ENCODE results near the gene TSPAN14. TPM values are rescaled to one million over a fixed set of nuclear protein-coding genes. Genes with fewer than 3 reads are reported as not detected.

TSPAN14 gene
- total RNA-seq, 4 donors from 2014 or later, result 37.1 to 110 (median 66.1) TPM

DNA sequence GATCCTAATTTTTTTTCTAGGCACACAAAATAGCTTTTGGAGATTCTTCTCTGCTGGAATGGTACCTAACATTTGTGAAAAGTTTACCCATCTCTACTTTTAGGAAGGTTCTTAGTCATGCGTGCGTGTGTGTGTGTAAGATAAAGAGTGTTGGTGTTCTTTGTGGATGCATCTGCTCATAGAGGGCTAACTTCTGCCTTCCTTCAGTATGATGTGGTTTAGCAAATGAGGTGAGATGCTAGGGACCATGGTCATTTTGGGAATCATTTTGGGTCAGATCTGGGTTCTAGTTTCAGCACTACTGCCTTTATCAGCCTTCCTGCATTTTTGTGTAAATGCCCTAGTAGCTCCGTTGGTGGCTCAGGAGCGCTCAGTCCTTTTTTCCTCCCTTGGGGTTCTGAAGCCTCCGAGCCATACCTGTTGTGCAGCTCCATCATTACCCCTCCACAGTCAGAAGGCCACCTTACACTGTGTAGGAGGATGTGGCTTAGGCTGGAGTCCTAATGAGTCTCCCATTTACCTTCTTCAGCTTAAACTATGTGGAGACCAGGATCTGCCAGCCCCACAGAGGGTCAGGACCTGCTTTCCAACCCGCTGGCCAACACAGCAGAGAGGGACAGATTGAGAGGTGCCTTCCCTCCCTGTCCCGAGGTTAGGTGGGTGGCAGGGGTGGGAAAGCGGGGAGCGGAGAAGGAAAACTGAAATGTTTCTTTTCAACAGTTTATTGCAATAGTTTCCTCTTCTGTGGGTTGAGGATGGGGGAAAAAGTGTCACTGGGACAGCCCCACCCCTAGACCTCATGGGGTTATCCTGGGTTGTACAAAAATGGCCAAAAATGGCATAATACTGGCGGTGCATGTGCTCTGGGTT, 31.2 kb downstream of the TSPAN14 start:
- H3K9me3 ChIP-seq, result no peaks in the 10 kb centered on the region
- no peak for DNase-seq
- H3K4me1 ChIP-seq, result peaks cover 0 to 3% of the 10 kb centered on the region in 2 donors
- H3K4me3 ChIP-seq, result no peak overlapping the region
- no peak overlapping the region for H3K27ac ChIP-seq
- H3K36me3 ChIP-seq, result no peaks in the 10 kb centered on the region
- TF ChIP-seq POLR2A (IDR thresholded peaks at IDR 0.05), result no peak
- TF ChIP-seq, protein P1, sequence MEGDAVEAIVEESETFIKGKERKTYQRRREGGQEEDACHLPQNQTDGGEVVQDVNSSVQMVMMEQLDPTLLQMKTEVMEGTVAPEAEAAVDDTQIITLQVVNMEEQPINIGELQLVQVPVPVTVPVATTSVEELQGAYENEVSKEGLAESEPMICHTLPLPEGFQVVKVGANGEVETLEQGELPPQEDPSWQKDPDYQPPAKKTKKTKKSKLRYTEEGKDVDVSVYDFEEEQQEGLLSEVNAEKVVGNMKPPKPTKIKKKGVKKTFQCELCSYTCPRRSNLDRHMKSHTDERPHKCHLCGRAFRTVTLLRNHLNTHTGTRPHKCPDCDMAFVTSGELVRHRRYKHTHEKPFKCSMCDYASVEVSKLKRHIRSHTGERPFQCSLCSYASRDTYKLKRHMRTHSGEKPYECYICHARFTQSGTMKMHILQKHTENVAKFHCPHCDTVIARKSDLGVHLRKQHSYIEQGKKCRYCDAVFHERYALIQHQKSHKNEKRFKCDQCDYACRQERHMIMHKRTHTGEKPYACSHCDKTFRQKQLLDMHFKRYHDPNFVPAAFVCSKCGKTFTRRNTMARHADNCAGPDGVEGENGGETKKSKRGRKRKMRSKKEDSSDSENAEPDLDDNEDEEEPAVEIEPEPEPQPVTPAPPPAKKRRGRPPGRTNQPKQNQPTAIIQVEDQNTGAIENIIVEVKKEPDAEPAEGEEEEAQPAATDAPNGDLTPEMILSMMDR (IDR thresholded peaks at IDR 0.05), result no peak
- H3K27me3 ChIP-seq, result no peaks in the 10 kb centered on the region
- intact Hi-C loops (cut with DNase I; ENCODE audit: low total_unique reads), result no loop called here

DNA sequence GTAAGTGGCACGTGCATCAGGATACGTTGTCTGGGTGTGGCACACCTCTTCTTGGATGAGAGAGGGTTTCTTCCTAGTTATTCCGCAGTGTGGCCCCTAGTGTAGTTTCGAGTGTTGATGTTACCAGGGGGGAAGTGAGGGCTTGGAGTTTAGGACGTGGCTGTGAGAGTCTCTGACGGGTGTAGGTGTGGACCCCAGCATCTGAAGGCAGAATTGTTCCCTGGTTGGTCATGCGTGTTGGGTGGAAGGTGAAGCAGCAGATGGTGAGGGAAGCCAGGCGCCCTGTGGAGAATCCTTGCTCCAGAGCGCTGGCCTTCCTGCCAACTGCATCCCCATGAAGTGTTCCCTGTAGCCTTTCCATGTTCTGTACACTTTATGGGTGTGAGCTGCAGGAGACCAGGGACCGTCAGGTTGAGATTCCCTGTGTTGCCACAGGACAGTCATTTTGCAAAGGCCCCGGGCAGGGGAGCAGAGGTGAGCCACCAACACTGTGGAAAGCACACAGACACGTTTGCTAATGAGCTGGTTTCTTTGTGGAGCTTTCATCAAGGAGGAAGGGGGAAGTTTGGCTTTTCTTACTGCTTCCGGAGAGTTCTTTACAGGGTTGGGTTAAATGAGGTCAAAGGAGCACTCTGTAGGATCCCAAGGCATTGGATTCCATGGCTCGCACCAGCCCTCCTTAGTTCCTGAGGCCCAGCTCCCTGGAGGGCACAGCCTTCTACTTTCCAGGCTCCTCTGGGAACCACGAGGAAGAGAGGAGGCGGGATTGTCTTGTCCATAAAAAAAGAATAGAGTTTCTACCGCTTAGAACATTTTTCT, 32.0 kb downstream of the TSPAN14 start:
- intact Hi-C loops (cut with DNase I; ENCODE audit: low total_unique reads), result no loop called here
- TF ChIP-seq, protein P1 (IDR thresholded peaks at IDR 0.05), result no peak
- no peak for TF ChIP-seq POLR2A (IDR thresholded peaks at IDR 0.05)
- Histone ChIP-seq H3K36me3 (no peaks in the 10 kb centered on the region), H3K27ac (no peak overlapping the region), H3K27me3 (no peaks in the 10 kb centered on the region), H3K4me3 (no peak overlapping the region), H3K4me1 (peaks cover 0 to 3% of the 10 kb centered on the region in 2 donors), H3K9me3 (no peaks in the 10 kb centered on the region)
- DNase-seq, result no peak

DNA sequence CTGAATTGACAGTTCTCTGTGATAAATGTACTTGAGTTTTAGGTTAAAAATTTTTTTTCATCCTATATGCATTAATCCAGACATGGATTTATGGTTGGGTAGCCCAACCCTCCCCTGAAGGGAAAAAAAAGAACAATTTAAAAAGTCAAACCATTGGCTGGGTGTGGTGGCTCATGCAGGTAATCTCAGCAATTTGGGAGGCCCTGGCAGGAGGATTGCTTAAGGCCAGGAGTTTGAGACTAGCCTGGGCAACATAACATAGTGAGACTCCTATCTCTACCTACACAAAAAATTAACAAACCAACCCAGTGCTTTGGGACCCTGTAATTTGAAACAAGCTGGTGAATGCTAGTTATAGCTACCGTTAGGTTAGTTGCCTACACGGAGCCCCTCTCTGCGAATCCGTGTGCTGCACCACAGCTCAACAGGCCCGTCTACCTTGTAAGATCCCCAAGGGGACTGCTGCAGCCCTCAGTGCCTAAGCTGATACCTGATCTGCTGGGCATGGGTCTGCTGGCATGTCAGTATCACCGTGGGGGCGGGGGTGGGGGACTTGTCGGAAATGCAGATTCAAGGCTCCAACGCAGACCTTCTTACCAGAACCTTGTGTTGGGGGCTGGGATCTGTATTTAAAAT, 32.8 kb downstream of the TSPAN14 start:
- Histone ChIP-seq H3K4me3 (no peak overlapping the region), H3K27me3 (no peaks in the 10 kb centered on the region), H3K27ac (no peak overlapping the region), H3K9me3 (no peaks in the 10 kb centered on the region), H3K36me3 (no peaks in the 10 kb centered on the region), H3K4me1 (peaks cover 0 to 3% of the 10 kb centered on the region in 2 donors)
- DNase-seq, result no peak
- intact Hi-C loops (cut with DNase I; ENCODE audit: low total_unique reads), result no loop called here
- TF ChIP-seq POLR2A (IDR thresholded peaks at IDR 0.05), result no peak
- TF ChIP-seq, protein P1 (IDR thresholded peaks at IDR 0.05), result no peak

DNA sequence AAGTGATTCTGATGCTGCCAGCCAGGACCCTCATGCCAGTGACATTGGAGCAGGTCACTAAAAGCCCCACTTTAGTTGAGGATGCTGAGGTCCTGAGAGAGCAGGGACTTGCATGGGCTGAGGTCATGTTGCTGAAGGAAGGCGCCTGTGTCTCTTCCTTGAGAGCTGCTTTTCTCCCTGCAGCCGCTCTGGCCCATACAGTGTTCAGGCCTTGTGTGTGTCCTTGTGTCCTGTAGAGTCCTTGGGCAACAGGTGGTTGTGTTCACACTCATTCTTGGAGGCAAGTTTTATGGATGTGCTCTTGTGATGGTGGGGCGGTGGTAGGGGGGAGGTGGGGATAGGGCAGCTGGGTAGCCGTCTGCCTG, 33.3 kb downstream of the TSPAN14 start:
- Histone ChIP-seq H3K36me3 (no peaks in the 10 kb centered on the region), H3K4me3 (no peak overlapping the region), H3K27ac (no peak overlapping the region), H3K4me1 (peaks cover 0 to 3% of the 10 kb centered on the region in 2 donors), H3K27me3 (no peaks in the 10 kb centered on the region), H3K9me3 (no peaks in the 10 kb centered on the region)
- intact Hi-C loops (cut with DNase I; ENCODE audit: low total_unique reads), result no loop called here
- DNase-seq, result no peak
- TF ChIP-seq, protein P1 (IDR thresholded peaks at IDR 0.05), result no peak
- TF ChIP-seq POLR2A (IDR thresholded peaks at IDR 0.05), result no peak
